WTC11 (cell line): ENCODE measurements around the gene TCF7L1.

Experiments
- CREB1 ChIP-seq: sonication (generic); formaldehyde crosslinking; IDR thresholded peaks from 2 replicates; pipeline ENCODE4 v1.8.0; 2023; ENCODE audit warnings: mild to moderate bottlenecking, missing genetic modification reagents
- JUN ChIP-seq: sonication (generic); formaldehyde crosslinking; IDR thresholded peaks from 2 replicates; pipeline ENCODE4 v1.8.0; 2023; ENCODE audit warnings: mild to moderate bottlenecking, missing genetic modification reagents
- TF ChIP-seq, protein P1 (sequence below): fragments of 200-600 bp; IDR thresholded peaks from 2 replicates; pipeline ENCODE4 v1.8.0; 2022; ENCODE audit warnings: antibody characterized with exemption

DNA sequence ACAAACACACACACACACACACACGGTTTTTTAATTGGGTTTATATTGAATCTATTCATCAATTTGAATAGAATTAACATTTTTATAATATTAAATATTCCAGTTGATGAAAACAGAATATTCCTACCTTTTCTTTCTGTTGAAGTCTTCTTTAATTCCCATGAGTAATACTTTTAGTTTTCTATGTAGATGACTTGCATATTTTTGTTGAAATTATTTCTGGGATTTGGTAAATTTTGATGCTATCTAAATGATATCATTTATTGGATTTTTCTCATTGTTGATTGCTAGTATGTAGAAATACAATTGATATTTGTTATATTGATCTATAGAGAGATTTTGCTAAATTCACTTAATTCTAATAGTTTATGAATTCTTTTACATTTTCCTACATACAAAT, 12.8 kb upstream of the TCF7L1 start:
- TF ChIP-seq, protein P1, sequence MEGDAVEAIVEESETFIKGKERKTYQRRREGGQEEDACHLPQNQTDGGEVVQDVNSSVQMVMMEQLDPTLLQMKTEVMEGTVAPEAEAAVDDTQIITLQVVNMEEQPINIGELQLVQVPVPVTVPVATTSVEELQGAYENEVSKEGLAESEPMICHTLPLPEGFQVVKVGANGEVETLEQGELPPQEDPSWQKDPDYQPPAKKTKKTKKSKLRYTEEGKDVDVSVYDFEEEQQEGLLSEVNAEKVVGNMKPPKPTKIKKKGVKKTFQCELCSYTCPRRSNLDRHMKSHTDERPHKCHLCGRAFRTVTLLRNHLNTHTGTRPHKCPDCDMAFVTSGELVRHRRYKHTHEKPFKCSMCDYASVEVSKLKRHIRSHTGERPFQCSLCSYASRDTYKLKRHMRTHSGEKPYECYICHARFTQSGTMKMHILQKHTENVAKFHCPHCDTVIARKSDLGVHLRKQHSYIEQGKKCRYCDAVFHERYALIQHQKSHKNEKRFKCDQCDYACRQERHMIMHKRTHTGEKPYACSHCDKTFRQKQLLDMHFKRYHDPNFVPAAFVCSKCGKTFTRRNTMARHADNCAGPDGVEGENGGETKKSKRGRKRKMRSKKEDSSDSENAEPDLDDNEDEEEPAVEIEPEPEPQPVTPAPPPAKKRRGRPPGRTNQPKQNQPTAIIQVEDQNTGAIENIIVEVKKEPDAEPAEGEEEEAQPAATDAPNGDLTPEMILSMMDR: no peak
- TF ChIP-seq CREB1 (CRISPR knock-in tag) (no peak), JUN (CRISPR knock-in tag) (no peak)
